Heart right ventricle (tissue), 16 donors: ENCODE data around the gene LAMTOR1. TPM values are rescaled to one million over a fixed set of nuclear protein-coding genes. Genes with fewer than 3 reads are reported as not detected.

Experiments used
- ATAC-seq, 8 donors: fragments of 200-7000 bp; cut with Tn5 transposase; one replicate each; pipeline ENCODE4 v1.9.1; 2020; ENCODE audit warnings: mild to moderate bottlenecking in 8 of 8, moderate library complexity in 8 of 8, moderate number of reproducible peaks in 1 of 8
- DNase-seq, 2 donors: peaks; one replicate each; pipeline ENCODE4 v3.0.0-alpha.2; 2020
- H3K27ac ChIP-seq, 10 donors: fragments of 200-600 bp; sonication (generic) in 2 of 10; one replicate each; pipeline versions ENCODE4 v1.5.0 to v1.8.0; 2020 to 2022; ENCODE audit warnings: mild to moderate bottlenecking in 3 of 10
- H3K27me3 ChIP-seq, 7 donors: fragments of 200-600 bp; one replicate each; pipeline ENCODE4 v1.8.0; 2021 to 2022; ENCODE audit warnings: mild to moderate bottlenecking in 2 of 7
- H3K36me3 ChIP-seq, 9 donors: fragments of 200-600 bp; sonication (generic) in 1 of 9; one replicate each; pipeline versions ENCODE4 v1.5.0 to v1.8.0; 2020 to 2022; ENCODE audit warnings: mild to moderate bottlenecking in 2 of 9
- H3K4me1 ChIP-seq, 9 donors: fragments of 200-600 bp; sonication (generic) in 1 of 9; one replicate each; pipeline versions ENCODE4 v1.5.0 to v1.8.0; 2020 to 2022; ENCODE audit warnings: mild to moderate bottlenecking in 4 of 9
- H3K4me3 ChIP-seq, 10 donors: fragments of 200-600 bp; sonication (generic) in 2 of 10; one replicate each; pipeline versions ENCODE4 v1.5.0 to v1.8.0; 2020 to 2022; ENCODE audit warnings: mild to moderate bottlenecking in 7 of 10, moderate library complexity in 2 of 10
- H3K9me3 ChIP-seq, 11 donors: fragments of 200-600 bp in 10 of 11; sonication (generic) in 2 of 11; one replicate each; pipeline versions ENCODE4 v1.5.0 to v1.8.0; 2013 to 2022; ENCODE audit warnings: mild to moderate bottlenecking in 2 of 11, control low read depth in 1 of 11, moderate library complexity in 1 of 11
- CTCF ChIP-seq, 9 donors: fragments of 200-600 bp; sonication (generic) in 2 of 9; IDR thresholded peaks; one replicate each; pipeline versions ENCODE4 v1.5.0 to v1.8.0; 2021 to 2022; ENCODE audit warnings: antibody characterized with exemption in 9 of 9, mild to moderate bottlenecking in 5 of 9, moderate library complexity in 1 of 9
- WGBS, 2 donors: extraction: QIAGEN DNeasy Blood & Tissue Kit; methylation state at CpG; one replicate each; pipeline ENCODE4 v1.1.7; 2013; ENCODE audit warnings: inconsistent platforms in 1 of 2; 5-methylcytosine and 5-hydroxymethylcytosine counted together
- intact Hi-C, 10 donors: fragments of 100-400 bp; cut with DNase I; formaldehyde crosslinking; loops; one replicate each; pipeline versions ENCODE4 v1.11.1 to v1.14.2; 2022
- long read RNA-seq, 3 donors: library from polyadenylated mRNA; unstranded; transcript quantifications; one replicate each; pipeline ENCODE4 v2.0.0, GENCODE V29; 2020 to 2021
- polyA plus RNA-seq, 2 donors: library from polyadenylated mRNA; stranded (reverse); fragments of 200-250 nt; gene quantifications; one replicate each; pipeline ENCODE4 v1.2.3, GENCODE V29; 2013
- total RNA-seq, 10 donors: library from RNA; stranded (reverse); fragmentation: NEBNext Ultra II Directional in 3 of 10; extraction: Animal tissue kit (Norgen Biotek cat#: 25700) in 3 of 10; gene quantifications; one replicate each; pipeline versions ENCODE4 v1.2.1 to v1.2.4, GENCODE V29; 2021 to 2023
- donor health status: Arrhythmogenic right ventricular cardiomyopathy.
- donor health status: ischemic (EF 13 %, LVEDD 7.1; RV severe dilation, severe dysfunction).
- donor health status: healthy with polysubstance abuse.
- donor health status: DM: no; HTN: yes; CAD: no.
- donor health status: DM: no; HTN: no; CAD: no.
- donor health status: ischemic (EF 25% LVEDD 6.9; RV normal size, moderate dysfunction).
- donor health status: ischemic (EF 25% LVEDD 5.7; RV mildly dilated, moderate dysfunction).
- donor health status: healthy.
- donor health status: DM: yes; HTN: yes; CAD: no.
- donor health status: Ischemic cardiomyopathy.
- donor health status: ischemic (EF 35%, LVEDD 5.7; RV mildly dilated, moderate dysfunction).
- donor health status: nonischemic (EF 11% LVEDD 7.7; RV severe dilation, severe dysfunction).
- donor health status: DM: yes; HTN: yes; CAD: no.
- donor health status: PGD.
- donor health status: ischemic (EF 29% LVEDD 5.4; RV normal size, mild dysfunction).
- donor health status: nonischemic (EF 23%, LVEDD 6.1; RV moderate dilation, normal function).

The LAMTOR1 gene
- 100 to 1,000 TPM in 1 of 10 donors, 10 to 100 TPM in 9; 76.5 to 103 (median 81.8) TPM for total RNA-seq
- 100 to 1,000 TPM in 1 of 2 donors, 10 to 100 TPM in 1; 58.3 to 158 TPM for polyA plus RNA-seq
- long read RNA-seq, donor 1, transcript LAMTOR1-201 (5 exons, 1,179 nt): major isoform, 63 of 70 reads
- long read RNA-seq, donor 1, partial matches to known transcripts: 4 of 70 reads
- long read RNA-seq, donor 1, other reads (novel, unspliced or antisense): 3 of 70 reads
- long read RNA-seq, donor 2, transcript LAMTOR1-201 (5 exons, 1,179 nt): major isoform, 77 of 93 reads
- long read RNA-seq, donor 2, partial matches to known transcripts: 4 of 93 reads
- long read RNA-seq, donor 2, other reads (novel, unspliced or antisense): 12 of 93 reads
- long read RNA-seq, donor 3, transcript LAMTOR1-201 (5 exons, 1,179 nt): major isoform, 47 of 54 reads
- long read RNA-seq, donor 3, partial matches to known transcripts: 6 of 54 reads
- long read RNA-seq, donor 3, other reads (novel, unspliced or antisense): 0 of 54 reads

GRCh38 chr11:72102946-72103753 is at the start of gene LAMTOR1:
Gene LAMTOR1 (minus strand): TSS chr11:72103297. CDS start chr11:72103224, 73 bp downstream.
- peaks cover 6 to 51% (median 38%) of the 10 kb centered on the region in 9 donors for H3K4me1 ChIP-seq
- intact Hi-C loops: loop anchor here in 3 of 10 donors (1.0 to 10.0 kb wide), 2 partner anchors 9 to 332 kb away; partner anchors contain the start of genes ANAPC15 (in 2 of the 3) and CLPB (in 1 of the 3)
- WGBS, 2 donors: 2 to 3% methylated on average over 64 of the region's 64 CpGs
- ATAC-seq: peak; percentile 97 to 99 (median 99)
- peak within 1 kb of the TSS; percentile 79 to 99 (median 96) for H3K27ac ChIP-seq
- no peaks in the 10 kb centered on the region for H3K9me3 ChIP-seq
- TF ChIP-seq CTCF (IDR thresholded peaks at IDR 0.05): peak; percentile 11 to 56 (median 39)
- H3K4me3 ChIP-seq: peak within 1 kb of the TSS; percentile 59 to 99 (median 80)
- H3K27me3 ChIP-seq: no peaks in the 10 kb centered on the region
- H3K36me3 ChIP-seq: peaks cover 0 to 46% (median 10%) of the 10 kb centered on the region in 9 donors
- peak; percentile 99 to 100 for DNase-seq

GRCh38 chr11:72150882-72151281 is 47.8 kb upstream of the LAMTOR1 start:
- Histone ChIP-seq H3K27ac (no peak overlapping the region), H3K36me3 (no peaks in the 10 kb centered on the region), H3K27me3 (peaks cover 0 to 8% (median 0%) of the 10 kb centered on the region in 7 donors), H3K4me1 (no peaks in the 10 kb centered on the region), H3K4me3 (no peak overlapping the region), H3K9me3 (no peaks in the 10 kb centered on the region)
- 64 to 75% methylated on average over 4 of the region's 4 CpGs for WGBS, 2 donors
- no peak for TF ChIP-seq CTCF (IDR thresholded peaks at IDR 0.05)
- no peak for DNase-seq
- no peak for ATAC-seq
- intact Hi-C loops: no loop called here

GRCh38 chr11:72146625-72147024 is 43.5 kb upstream of the LAMTOR1 start:
- no peak for TF ChIP-seq CTCF (IDR thresholded peaks at IDR 0.05)
- H3K27me3 ChIP-seq: peaks cover 0 to 8% (median 0%) of the 10 kb centered on the region in 7 donors
- intact Hi-C loops: loop anchor here in 2 of 10 donors (5.0 kb wide), 2 partner anchors 119 to 631 kb away; no protein-coding TSS in a partner anchor
- peaks cover 0 to 8% (median 0%) of the 10 kb centered on the region in 9 donors for H3K4me1 ChIP-seq
- DNase-seq: no peak
- H3K9me3 ChIP-seq: no peaks in the 10 kb centered on the region
- no peak overlapping the region for H3K4me3 ChIP-seq
- no peak overlapping the region for H3K27ac ChIP-seq
- ATAC-seq: no peak
- 20 to 32% methylated on average over 2 of the region's 2 CpGs for WGBS, 2 donors
- H3K36me3 ChIP-seq: no peaks in the 10 kb centered on the region
